D341Med (cell line): ENCODE data around the gene PNCK.
"Not testable (repeated sequence)": the region's sequence is repeated elsewhere in the genome, so short reads cannot be mapped to it uniquely, and the experiment has no call there.

ENCODE experiments used
- DNase-seq: peaks from one replicate; pipeline ENCODE4 v3.0.0; 2012; ENCODE audit warnings: low spot score

PNCK gene

DNA sequence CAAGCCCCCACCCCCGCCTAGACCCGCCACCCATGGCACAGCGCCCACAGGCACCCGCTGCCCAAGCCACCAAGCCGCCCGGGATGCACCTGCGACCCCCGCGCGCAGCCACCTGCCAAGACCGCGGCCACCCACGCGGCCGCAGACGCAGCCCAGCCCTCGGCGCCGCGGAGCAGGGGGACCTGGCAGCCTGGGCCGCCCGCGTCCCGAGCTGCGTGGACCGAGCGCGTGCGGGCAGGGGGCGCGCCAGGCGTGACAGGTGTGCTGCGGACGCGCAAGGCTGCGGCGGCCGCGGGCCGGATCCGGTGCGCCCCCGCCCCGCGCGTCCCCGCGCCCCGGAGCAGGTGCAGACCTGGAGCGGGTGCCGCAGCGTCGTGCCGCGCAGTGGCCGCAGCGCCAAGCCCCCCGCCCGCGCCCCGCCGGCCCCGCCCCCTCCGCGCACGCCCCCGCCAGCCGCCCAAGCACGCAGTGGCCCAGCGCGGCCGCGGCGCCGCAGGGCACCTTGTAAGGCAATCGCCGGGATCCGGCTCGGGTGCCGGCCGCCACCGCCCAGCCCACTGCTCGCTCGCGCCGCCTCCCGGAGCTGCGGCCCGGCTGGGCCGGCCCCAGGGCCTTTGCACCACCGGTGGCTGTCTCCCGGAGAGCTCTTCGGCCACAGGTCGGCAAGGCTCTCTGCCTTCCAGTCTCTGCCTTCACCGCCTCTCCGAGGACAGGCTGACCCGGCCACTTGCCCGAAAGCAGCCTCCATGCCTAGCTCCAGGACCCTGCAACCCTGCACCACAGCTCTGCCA is at the start of gene PNCK:
Gene PNCK, minus strand, starts transcription at position 386 of the 791 bp plus-strand sequence. CDS start 737 bp downstream, outside the sequence.
- DNase-seq = no peak

DNA sequence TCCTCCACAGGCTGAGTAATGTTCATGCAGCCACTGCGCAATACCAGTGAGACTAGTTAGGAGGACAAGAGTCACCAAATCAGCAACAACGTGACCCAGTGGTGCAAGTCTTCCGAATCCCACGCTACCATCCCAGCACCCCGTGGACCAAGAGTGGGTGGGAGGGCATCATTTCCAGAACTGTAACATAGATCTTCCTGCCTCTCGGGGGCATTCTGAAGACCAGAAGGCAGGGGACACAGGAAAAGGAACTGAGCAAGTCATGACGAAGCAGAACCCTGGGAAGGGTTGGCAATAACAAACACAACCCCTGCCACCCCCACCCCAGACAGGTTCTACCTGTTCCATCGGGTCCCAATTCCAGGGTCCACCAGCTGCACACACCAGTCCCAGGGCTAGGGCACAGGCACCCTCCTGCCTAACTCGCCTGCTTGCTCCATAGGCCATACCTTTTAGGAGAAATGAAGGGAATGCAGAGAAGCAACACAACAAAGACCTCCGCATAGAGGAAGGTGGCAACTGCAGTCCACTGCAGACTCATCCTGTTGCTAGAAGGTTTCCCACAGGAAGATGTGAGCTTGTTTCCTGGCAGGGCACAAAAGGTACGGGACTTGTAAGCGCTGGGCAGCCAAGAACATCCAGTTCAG is 49.2 kb upstream of the PNCK start:
- DNase-seq = no peak

DNA sequence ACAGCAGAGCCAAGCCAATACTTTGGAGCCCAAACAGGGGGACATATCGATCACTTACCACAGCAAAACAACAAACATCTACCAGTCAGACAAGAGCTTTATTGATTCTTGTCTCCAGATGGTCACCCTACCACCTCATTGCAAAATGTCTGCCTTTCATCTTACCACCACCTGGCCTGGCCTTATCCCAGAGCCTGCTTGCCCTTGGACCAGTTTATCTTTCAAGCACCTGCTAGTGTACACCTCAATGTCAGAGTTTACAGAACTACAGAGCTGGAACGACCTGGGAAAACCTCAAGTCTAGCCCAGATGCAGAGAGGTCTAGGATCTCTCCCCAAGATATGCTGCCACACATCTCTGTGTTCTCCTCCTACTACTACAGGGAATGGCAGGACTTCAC is 46.1 kb upstream of the PNCK start:
- DNase-seq = no peak

DNA sequence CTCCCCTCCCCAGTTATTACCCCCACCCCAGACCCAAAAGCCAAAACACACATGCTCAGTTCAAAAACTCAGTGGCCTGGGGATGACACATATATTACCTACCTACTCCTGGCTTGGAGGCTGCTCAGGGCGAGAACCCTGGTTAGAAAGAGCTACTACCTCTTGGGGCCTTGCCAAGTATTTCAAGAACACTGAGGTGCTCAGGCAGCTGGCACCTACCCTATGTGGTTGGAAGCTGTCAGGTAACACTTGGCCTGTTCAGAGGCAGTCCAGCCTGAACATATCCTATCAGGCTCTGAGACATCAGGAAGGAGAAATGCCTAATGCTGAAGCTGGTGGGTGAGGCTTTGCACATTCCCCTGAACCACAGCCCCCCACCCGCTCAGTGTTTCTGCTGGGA is 45.6 kb upstream of the PNCK start:
- no peak for DNase-seq

DNA sequence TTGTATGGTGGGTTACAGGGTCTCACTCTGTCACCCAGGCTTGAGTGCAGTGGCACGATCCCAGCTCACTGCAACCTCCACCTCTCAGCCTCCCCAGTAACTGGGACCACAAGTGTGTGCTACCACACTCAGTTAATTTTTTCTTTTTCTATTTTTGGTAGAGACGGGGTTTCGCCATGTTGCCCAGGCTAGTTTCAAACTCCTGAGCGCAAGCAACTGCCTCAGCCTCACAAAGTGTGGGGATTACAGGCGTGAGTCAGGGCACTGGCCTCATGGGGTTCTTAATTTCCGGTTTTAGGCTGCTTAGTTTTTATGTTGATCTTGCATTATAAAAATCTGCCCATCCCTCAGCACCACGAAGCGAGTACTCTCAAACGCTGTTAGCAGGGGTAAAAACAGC is 43.8 kb upstream of the PNCK start:
- no peak for DNase-seq

DNA sequence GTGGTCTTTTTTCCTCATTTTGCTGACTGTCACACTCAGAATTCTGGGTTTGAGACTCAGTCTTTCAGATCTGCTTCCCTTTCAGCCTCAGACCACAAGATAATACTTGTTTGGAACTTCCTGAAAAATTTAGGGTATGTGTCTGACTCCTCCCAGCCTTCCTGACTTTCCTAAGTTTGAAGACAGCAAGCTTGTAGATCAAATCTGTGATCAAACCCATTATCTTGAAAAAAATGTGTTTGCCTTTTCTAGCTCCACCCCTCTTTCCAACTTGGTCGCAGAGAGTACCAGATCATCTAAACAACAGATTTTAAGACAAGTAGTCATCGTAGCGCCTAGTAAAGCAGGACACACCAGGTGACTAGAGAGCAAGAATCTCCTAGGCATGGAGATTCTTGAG is 40.6 kb upstream of the PNCK start:
- DNase-seq = no peak

DNA sequence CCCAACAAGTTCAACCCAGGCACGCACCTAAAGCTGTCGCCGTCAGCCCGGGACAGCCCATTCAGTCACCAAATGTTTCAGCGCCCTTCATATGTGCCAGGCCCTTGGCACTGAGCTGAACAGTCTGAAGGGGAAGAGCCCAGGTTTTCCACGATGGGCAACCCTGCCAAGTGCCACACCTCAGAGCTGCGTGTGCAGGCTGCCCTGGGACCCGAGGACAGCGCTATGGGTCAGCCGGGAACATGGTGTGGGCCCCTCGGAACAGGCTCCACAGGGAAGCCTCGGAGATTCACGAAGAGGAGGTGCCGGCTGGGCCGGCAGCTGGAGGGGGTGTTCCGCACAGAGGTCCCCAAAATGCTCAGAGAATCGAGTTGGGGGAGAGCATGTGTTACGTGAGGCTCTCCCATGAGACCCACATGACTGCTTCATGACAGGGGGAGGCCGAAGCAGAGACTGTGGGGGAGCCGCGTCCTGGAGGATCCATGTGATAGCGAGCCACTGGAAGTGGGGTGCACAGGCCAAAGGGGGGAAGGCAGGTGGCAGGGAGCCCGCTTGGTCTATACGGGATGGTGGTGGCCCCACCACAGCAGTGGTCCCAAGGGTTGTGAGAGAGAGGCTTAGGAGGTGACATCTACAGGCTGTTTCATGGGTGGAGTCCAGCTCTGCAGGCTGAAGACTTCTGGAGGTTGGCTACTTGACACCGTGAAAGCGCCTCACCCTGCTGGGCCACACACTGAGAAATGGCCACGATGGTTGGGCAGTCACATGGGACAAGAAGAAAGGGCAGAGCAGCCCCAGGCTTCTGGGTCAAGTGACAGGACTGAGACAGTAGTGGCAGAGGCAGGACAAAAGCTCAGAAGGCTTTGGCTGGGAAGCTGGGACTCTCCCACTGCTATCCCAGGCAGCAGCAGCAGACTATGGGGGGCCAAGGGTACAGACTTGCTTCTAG is 36.4 kb upstream of the PNCK start:
- DNase-seq = no peak

DNA sequence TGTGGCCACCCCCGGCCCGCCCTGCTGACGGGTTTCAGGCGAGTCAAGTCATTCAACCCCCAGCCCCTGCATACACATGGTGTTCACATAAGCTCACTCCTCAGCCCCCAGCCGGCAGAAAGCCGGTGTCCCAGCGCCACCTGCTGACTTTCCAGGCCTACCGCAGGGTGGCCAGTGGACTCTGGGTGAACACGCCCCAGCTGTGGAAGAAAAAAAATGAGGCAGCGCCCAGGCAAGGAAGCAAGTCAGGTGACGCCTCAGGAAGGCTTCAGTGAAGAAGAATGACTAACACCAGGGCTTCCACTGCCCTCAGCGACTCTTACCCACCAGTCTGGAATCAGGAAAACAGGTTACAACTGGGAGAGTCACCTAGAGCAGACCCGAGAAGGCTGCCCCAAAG is 34.8 kb upstream of the PNCK start:
- peak; percentile 75 for DNase-seq

DNA sequence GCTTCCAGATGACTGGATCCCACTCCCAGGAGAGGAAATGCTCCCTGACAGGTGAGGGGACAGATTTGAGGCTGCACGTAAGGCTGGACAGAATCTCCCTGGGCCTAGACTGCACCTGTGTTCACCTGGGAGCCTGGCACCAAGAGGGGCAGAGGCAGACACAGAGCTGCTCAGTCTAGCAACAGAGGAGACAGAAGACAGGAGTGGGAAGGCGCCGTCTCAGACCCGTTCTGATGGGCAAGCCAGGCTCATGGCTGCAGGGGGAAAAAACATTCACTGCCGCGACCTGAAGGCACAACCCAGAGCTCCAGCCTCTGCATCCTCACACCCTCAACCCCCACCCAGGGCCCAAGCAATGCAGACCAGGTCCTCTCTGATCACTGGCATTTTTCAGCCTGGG is 33.8 kb upstream of the PNCK start:
- DNase-seq = no peak

DNA sequence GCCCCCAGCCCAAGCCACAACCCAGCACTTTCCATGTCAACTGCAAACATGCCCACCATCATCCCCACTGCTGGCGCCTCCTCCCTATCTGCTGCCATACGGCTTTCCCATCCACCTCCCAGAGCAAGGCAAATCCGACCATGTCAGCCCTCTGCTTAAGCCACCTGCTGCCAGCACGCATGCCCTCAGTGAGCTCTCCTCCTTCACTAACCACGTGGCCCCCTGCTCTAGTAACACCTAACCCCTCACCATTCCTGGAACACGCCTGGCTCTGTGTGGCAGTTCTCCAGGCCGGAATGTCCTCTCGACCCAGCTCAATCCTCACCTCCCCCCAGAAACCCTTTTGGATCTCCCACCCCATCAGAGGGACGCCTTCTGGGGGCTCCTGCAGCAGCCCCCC is 33.2 kb upstream of the PNCK start:
- DNase-seq = no peak

DNA sequence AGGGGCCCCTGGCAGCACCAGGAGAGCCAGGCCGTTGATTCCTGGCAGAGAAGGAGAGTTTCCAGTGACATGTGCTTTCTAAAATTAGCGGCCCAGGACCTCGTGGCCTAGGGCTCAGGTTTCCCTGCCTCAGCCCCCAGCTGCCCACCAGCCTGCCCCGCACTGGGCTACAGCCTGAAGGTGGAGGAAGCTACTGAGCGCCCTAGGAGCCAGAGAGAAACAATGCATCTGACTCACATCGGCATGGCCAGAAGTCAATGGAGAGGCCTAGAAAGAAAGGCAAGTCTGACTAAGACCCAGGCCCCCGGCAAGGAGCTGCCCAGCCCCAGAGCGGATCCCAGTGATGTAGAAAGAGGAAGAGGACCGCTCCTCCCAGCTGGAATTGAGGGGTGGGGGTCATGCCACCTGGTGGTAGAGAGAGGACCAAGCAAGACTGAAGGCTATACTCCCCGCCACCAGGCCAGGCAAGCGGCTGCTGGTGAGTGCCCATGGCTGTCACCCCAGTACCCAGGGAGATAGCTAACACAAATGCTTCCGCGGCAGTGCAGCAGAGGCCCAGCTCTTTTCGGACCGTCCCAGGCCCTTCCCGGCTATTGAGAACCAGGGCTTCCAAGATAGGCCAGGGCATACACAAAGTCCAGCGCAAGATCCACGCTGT is 31.9 kb upstream of the PNCK start:
- DNase-seq = not testable (repeated sequence)

DNA sequence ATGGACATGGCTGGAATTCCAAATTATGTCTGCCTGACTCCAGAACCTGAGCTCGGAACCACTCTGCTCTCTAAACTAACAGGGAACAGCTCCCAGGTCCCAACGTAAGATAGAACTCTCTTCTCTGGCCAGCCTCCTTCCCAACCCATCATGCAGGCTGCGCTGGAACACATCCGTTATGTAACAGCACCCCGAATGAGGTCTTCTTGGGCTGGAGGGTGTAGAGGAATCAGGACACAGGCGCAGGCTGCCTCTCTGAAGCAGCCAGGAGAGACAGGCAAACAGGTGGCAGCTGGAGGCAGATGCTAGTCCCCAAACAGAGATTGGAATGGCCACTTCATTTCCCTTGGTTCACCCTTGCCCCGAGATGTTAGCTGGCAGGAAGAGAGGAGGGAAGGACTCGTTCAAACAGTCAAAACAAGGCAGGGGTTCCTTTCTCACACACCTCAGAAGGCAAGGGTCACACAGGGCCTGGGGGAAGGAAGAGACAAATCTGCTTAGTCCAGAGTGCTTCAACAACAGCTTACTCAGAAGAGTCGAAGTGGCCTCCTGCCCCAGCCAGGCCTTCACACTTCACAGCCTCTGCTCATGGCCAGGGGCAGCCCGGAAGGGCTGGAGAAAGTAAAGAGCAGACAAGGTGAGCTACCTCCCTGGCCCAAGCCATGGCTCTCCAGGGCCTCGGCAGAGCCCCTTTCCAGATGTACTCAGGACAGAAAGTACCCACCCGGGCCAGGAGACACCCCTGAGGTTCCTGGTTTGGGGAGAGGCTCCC is 31.2 kb upstream of the PNCK start:
- DNase-seq = not testable (repeated sequence)

DNA sequence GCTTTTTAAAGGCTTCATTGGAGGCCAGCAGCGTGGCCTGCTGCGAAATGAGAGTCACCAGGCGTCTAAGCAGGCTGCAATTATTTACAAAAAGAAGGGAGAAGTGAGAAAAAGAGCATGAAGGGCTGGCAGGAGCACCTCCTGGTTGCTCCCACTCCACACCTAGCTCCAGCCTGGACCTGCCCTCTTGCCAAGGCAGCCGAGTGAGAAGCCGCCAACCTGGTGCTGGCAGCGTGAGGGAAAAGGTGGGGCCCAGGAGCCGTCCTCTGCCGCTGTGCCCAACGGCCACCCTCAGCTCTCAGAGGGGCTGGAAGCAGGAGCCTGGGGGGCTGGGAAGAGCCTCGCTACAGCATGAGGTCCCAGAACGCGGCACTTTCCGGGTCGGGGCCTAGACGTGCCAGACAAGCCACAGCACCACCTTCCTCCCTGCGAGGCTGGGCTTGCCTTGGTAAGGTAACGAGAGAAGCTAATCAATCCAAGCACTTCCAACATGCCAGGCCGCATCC is 30.5 kb upstream of the PNCK start:
- DNase-seq = no peak

DNA sequence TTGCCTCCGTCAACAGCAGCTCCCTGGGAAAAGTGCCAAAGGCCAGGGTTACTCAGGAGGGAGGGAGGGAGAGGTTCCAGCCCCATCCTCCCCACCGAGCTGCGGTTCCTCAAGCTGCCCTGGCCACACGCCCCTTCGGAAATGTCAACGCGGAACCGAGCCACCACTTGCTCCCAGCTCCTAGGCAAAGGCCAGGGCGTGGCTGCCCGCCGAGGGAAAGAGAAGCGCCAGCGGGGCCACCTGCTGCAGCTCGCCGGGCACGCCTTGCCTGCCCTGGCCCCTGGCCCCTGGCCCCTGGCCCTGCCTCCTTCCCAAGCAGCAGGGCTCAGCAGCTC is 29.4 kb upstream of the PNCK start:
- no peak for DNase-seq

DNA sequence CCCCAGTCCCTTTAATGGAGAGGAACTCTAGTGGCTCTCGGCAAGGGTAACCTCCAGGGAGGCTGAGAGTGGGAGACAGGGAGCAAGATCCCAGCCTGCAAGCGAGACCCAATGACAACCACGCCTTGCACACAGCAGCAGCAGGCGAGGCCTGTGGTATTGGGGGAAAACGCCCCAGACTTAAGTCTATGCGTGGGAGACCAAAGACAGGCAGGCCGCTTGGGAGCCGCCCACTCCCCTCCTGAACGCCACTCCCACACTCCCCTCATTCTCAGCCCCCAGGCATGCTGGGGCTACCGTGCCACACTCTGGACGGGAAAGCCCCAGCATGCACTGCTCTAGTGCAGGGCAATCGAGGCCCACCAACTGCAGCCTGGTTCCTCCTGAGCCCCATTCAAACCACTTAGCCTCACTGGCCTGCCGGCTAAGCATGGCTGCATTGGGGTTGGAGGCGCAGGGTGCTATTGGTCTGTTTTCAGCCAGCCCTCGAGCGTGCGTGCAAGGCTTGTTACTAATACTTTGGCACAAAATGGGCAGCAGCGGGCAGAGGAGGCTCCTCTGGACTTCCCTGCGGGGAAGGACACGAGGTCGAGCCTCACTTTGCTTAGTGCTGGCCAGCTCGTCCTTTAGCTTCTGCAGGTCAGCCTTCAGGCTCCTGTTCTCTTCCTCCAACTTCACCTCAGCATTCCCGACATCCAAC is 28.9 kb upstream of the PNCK start:
- DNase-seq = no peak

DNA sequence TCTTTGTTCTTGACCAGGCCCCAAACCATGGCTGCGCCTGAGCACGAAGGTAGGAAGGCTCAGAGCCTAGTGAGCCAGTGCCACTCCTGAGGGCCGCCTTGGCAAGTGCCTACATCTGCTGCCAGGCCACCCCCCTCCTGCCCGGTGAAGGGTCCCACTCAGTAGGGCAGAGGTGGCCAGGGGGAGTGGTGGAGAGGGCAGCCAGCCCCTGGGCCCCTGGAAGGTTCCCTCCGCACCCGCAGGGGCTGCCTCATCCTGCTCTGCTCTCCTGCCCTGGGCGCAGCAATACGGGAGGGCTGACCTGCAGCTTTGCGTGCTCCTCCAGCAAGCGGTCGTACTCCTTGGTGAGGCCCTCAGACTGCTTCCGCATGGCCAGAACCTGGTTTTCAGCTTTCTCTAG is 28.1 kb upstream of the PNCK start:
- no peak for DNase-seq

DNA sequence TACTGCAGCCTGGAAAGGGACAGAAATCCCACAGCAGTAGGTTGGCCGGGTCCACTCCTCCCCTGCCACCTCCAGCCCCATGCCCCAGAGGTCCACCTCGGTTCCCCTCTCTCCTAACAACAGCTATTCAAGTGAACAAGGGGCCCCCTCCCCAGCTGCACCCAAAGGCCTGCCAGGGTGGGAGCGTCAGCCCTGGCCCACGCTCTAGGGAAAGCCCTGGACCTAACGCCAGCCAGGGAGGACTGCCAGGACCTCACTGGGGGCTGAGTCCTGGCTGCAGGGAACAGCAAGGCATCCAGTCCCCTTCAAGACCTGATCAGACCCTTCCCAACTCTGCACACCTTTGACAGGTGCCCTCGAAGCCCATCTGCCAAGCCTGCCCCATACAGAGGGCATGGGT is 27.4 kb upstream of the PNCK start:
- DNase-seq = no peak

DNA sequence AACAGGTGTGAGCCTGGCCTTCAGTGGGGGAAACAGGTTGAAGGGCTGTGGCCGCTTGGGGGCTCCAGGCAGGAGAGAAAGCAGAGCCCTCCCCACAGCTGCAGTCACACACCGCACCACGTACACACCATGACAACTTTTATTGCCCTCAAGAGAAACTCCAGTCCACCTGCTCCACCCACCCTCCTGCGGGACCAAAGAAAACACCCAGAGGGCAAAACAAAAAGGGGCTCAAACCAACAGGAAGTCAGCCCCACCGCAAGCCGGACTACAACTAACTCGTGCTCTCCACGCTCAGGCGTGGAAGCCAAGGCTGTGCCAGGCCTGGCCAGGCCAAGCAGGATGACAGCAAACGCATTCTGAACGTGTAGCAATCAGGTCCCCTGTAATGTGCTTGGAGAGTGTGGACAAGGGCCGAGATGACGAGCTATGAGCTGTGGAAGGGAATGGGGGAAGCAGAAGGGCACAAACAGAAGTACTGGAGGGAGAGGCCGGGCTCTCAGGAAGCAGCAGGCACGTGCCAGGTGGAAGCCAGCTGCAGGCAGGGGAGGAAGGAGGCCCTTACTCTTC is 26.8 kb upstream of the PNCK start:
- DNase-seq = no peak

DNA sequence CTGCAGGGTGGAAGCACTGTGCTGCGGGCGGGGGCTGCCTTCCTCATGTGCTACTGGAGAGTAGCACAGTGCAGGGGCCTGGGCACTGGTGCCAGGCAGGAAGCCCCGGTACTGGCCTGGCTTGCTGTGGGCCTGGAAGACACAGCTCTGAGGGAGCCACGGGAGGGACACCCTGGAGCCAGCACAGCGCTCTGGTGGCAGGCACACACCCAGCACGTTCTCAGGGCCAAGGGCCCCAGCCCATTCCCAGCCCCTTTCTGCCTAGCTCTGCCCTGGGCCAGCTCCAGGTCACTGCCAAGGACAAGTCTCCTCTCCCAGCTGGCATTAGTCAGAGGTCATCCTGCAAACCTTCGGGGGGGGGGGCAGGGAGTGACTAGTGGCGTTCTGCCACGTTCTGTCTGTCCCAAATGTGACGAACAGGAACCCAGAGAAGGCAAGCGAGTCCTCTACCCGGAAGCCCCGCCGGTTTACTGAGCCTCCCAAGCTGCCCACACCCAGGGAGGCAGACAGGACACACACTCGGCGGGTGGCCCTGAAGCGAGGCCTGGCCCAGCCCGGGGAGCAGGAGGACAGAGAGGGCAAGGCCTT is 26.3 kb upstream of the PNCK start:
- DNase-seq = not testable (repeated sequence)
